Measurements from ENCODE around the gene AQP2. TPM values are rescaled to one million over a fixed set of nuclear protein-coding genes. Genes with fewer than 3 reads are reported as not detected.

The AQP2 gene
- total RNA-seq, 2 experiments from 2014 or later, result not detected

DNA sequence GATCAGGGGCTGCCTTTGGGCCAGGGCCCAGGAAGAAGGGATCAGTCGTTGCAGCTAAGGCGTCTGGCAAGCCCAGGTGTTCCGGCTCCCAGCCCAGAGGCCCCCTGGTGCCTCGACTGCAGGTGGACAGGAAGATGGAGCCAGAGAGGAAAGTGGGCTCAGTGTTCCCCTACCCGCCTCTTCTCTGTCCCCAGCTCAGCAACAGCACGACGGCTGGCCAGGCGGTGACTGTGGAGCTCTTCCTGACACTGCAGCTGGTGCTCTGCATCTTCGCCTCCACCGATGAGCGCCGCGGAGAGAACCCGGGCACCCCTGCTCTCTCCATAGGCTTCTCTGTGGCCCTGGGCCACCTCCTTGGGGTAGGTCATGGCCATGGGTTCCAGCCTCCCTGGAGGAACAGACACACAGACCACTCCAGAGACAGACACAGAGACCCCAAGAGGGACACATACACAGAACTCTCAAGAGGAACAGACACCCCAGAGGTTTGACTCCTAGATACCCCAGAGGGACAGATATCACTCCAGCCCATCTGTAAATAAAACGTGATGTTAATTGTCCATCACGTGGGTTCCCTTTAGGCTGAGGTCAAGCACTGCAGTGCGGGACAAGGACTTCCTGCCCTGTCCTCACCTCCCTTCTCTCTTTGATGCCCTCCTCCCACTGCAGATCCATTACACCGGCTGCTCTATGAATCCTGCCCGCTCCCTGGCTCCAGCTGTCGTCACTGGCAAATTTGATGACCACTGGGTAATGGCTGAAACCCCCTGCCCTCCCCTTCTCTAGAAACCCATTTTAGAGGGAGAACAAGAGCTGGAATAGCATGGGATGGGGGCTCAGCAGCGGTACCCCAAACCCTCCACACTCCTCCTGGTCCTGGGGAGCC lies 3.7 kb downstream of the AQP2 start:
- DNase-seq (ENCODE audit: low spot score), result no peak
- POLR2A ChIA-PET, result no interaction called here
- Histone ChIP-seq H3K36me3 (ENCODE audit: insufficient read depth, low read length) (no peaks in the 10 kb centered on the region), H3K4me1 (ENCODE audit: insufficient read depth, low read length, poor library complexity, severe bottlenecking) (no peaks in the 10 kb centered on the region), H4K20me1 (ENCODE audit: insufficient read depth, low read length) (no peaks in the 10 kb centered on the region), H3K9me3 (ENCODE audit: low read length) (no peaks in the 10 kb centered on the region), H3K4me3 (ENCODE audit: low read depth, low read length, poor library complexity, severe bottlenecking) (no peak overlapping the region), H3K4me2 (ENCODE audit: low read length) (no peak overlapping the region), H3K79me2 (ENCODE audit: insufficient read depth, low read depth, low read length) (no peaks in the 10 kb centered on the region), H2AFZ (ENCODE audit: low read length) (no peak overlapping the region), H3K27ac (ENCODE audit: low read depth, low read length, poor library complexity, severe bottlenecking) (no peak overlapping the region), H3K9me2 (ENCODE audit: insufficient read depth, low read length) (no peaks in the 10 kb centered on the region)
- BruUV-seq (replicated peaks), result no TSS peak
- TF ChIP-seq, protein P1, sequence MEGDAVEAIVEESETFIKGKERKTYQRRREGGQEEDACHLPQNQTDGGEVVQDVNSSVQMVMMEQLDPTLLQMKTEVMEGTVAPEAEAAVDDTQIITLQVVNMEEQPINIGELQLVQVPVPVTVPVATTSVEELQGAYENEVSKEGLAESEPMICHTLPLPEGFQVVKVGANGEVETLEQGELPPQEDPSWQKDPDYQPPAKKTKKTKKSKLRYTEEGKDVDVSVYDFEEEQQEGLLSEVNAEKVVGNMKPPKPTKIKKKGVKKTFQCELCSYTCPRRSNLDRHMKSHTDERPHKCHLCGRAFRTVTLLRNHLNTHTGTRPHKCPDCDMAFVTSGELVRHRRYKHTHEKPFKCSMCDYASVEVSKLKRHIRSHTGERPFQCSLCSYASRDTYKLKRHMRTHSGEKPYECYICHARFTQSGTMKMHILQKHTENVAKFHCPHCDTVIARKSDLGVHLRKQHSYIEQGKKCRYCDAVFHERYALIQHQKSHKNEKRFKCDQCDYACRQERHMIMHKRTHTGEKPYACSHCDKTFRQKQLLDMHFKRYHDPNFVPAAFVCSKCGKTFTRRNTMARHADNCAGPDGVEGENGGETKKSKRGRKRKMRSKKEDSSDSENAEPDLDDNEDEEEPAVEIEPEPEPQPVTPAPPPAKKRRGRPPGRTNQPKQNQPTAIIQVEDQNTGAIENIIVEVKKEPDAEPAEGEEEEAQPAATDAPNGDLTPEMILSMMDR (conservative IDR thresholded peaks at IDR 0.05; ENCODE audit: low read length), result no peak
- no peak for TF ChIP-seq EZH2phosphoT487 (IDR thresholded peaks at IDR 0.05; ENCODE audit: borderline replicate concordance, low read depth, low read length)
- CTCF ChIA-PET (ENCODE audit: unreplicated experiment), result no interaction called here
- intact Hi-C loops (cut with micrococcal nuclease; ENCODE audit: unreplicated experiment), result no loop called here

DNA sequence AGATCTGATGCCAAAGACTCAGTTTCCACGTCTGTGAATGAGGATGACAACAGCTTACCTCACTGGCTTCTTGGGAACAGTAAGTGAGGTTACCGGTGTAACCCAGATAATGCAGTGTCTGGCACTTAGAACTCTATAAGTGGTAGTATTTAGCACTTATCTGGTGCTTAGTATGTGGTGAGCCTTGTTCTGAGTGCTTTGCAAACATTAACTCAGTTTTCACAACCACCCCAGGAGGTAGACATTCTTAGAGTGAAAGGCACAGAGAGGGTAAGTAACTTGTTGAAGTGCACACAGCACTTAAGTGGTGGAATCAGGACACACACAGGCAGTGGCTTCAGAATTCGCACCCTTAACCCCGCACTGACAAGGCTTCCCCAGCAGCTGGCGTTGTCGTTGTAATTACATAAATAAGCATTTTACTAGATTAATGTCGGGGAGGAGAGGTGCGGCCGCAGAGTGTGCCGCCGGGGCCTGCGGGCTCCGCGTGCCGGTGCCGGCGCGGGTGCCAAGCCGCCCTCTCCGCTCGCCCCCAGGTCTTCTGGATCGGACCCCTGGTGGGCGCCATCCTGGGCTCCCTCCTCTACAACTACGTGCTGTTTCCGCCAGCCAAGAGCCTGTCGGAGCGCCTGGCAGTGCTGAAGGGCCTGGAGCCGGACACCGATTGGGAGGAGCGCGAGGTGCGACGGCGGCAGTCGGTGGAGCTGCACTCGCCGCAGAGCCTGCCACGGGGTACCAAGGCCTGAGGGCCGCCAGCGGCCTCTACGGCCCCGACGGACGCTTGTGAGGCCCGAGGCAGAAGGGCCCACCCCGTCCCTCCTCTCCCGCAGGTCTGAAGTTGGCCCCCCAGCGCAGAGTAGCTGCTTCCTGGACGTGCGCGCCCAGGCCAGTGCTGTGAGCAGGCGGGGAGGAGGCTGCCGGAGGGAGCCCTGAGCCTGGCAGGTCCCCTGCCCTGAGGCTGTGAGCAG lies 4.6 kb downstream of the AQP2 start:
- no peaks in the 10 kb centered on the region for H3K9me2 ChIP-seq (ENCODE audit: insufficient read depth, low read length)
- BruUV-seq (replicated peaks), result no TSS peak
- no peaks in the 10 kb centered on the region for H3K36me3 ChIP-seq (ENCODE audit: insufficient read depth, low read length)
- ChIA-PET POLR2A (no interaction called here), CTCF (ENCODE audit: unreplicated experiment) (no interaction called here)
- no peak overlapping the region for H3K27ac ChIP-seq (ENCODE audit: low read depth, low read length, poor library complexity, severe bottlenecking)
- no peak overlapping the region for H2AFZ ChIP-seq (ENCODE audit: low read length)
- H3K9me3 ChIP-seq (ENCODE audit: low read length), result no peaks in the 10 kb centered on the region
- intact Hi-C loops (cut with micrococcal nuclease; ENCODE audit: unreplicated experiment), result no loop called here
- TF ChIP-seq, protein P1 (conservative IDR thresholded peaks at IDR 0.05; ENCODE audit: low read length), result no peak
- no peak for TF ChIP-seq EZH2phosphoT487 (IDR thresholded peaks at IDR 0.05; ENCODE audit: borderline replicate concordance, low read depth, low read length)
- DNase-seq (ENCODE audit: low spot score), result no peak
- no peak overlapping the region for H3K4me3 ChIP-seq (ENCODE audit: low read depth, low read length, poor library complexity, severe bottlenecking)
- H3K4me2 ChIP-seq (ENCODE audit: low read length), result no peak overlapping the region
- peaks cover 8% of the 10 kb centered on the region for H3K4me1 ChIP-seq (ENCODE audit: insufficient read depth, low read length, poor library complexity, severe bottlenecking)
- H3K79me2 ChIP-seq (ENCODE audit: insufficient read depth, low read depth, low read length), result no peaks in the 10 kb centered on the region
- no peaks in the 10 kb centered on the region for H4K20me1 ChIP-seq (ENCODE audit: insufficient read depth, low read length)
